Right forelimb (tissue), 1 donor: ENCODE results near the gene PSMC4.
A peak's percentile ranks its signal among the peaks of the same experiment; 100 is the strongest.

Source experiments
- DNase-seq: peaks from one replicate; pipeline ENCODE4 v3.0.0-alpha.2; 2018

PSMC4 gene

GRCh38 chr19:39995794-39996193 is 24.8 kb downstream of the PSMC4 start:
- no peak for DNase-seq

GRCh38 chr19:39996218-39996810 is 25.3 kb downstream of the PSMC4 start:
- no peak for DNase-seq

GRCh38 chr19:39996811-39997637 is 26.1 kb downstream of the PSMC4 start, which contains the start of gene ZNF546:
ZNF546 (plus strand) TSS chr19:39997060; CDS start chr19:39998327, 1,267 bp downstream.
- DNase-seq: peak; percentile 94

- DNase-seq: no peak
Measured at GRCh38 chr19:39997638-39998216, 26.8 kb downstream of the PSMC4 start.

GRCh38 chr19:39998501-39998900 is 27.5 kb downstream of the PSMC4 start:
- no peak for DNase-seq

- DNase-seq: no peak
Measured at GRCh38 chr19:40005691-40006272, 34.8 kb downstream of the PSMC4 start.

- no peak for DNase-seq
Measured at GRCh38 chr19:40006273-40006691, 35.3 kb downstream of the PSMC4 start.

- no peak for DNase-seq
Measured at GRCh38 chr19:40009674-40010073, 38.7 kb downstream of the PSMC4 start.

GRCh38 chr19:40013991-40014390 is 43.0 kb downstream of the PSMC4 start:
- DNase-seq: no peak

- no peak for DNase-seq
Measured at GRCh38 chr19:40023969-40024368, 53.0 kb downstream of the PSMC4 start.

GRCh38 chr19:40025938-40026596 is 55.1 kb downstream of the PSMC4 start:
- DNase-seq: no peak

- DNase-seq: no peak
Measured at GRCh38 chr19:40026597-40026970, 55.6 kb downstream of the PSMC4 start.
